Activated T-cell treated with anti-CD3 and anti-CD28 coated beads for 48 hours (primary cell): ENCODE results near the gene PPM1A.

Experiments used
- DNase-seq: peaks from one replicate; pipeline ENCODE4 v3.0.0-alpha.2; 2020; ENCODE audit warnings: low read depth

PPM1A gene

GRCh38 chr14:60248697-60249318 is at the start of gene PPM1A:
Gene PPM1A, plus strand, starts transcription at chr14:60249221. Its CDS starts 33,483 bp downstream, at chr14:60282704.
- DNase-seq: peak; percentile 92

- no peak for DNase-seq
These were observed 49.7 kb upstream of the PPM1A start for GRCh38 chr14:60199321-60199720.

- no peak for DNase-seq
These were observed 44.7 kb upstream of the PPM1A start for GRCh38 chr14:60204104-60204842.

- no peak for DNase-seq
These were observed 43.9 kb upstream of the PPM1A start for GRCh38 chr14:60204843-60205774.

GRCh38 chr14:60206249-60206670 is 42.8 kb upstream of the PPM1A start:
- no peak for DNase-seq

GRCh38 chr14:60206837-60207533 is 42.0 kb upstream of the PPM1A start:
- no peak for DNase-seq

GRCh38 chr14:60210703-60211102 is 38.3 kb upstream of the PPM1A start:
- no peak for DNase-seq

GRCh38 chr14:60211153-60211552 is 37.9 kb upstream of the PPM1A start:
- no peak for DNase-seq

- no peak for DNase-seq
These were observed 36.3 kb upstream of the PPM1A start for GRCh38 chr14:60212503-60213371.

GRCh38 chr14:60214003-60214402 is 35.0 kb upstream of the PPM1A start:
- no peak for DNase-seq

GRCh38 chr14:60214415-60215126 is 34.5 kb upstream of the PPM1A start:
- no peak for DNase-seq

- no peak for DNase-seq
These were observed 33.9 kb upstream of the PPM1A start for GRCh38 chr14:60215127-60215444.

GRCh38 chr14:60215520-60216420 is 33.3 kb upstream of the PPM1A start:
- DNase-seq: no peak

- no peak for DNase-seq
These were observed 31.3 kb upstream of the PPM1A start for GRCh38 chr14:60217713-60218112.

GRCh38 chr14:60220084-60220483 is 28.9 kb upstream of the PPM1A start:
- no peak for DNase-seq

- no peak for DNase-seq
These were observed 28.1 kb upstream of the PPM1A start for GRCh38 chr14:60220917-60221316.

GRCh38 chr14:60221457-60221856 is 27.6 kb upstream of the PPM1A start:
- DNase-seq: no peak

- DNase-seq: no peak
These were observed 26.2 kb upstream of the PPM1A start for GRCh38 chr14:60222820-60223219.

GRCh38 chr14:60225265-60225664 is 23.8 kb upstream of the PPM1A start:
- no peak for DNase-seq
